ENCODE measurements around the gene PGR. TPM values are rescaled to one million over a fixed set of nuclear protein-coding genes. Genes with fewer than 3 reads are reported as not detected.

PGR gene
- not detected in 2 replicates for total RNA-seq

GRCh38 chr11:101129203-101129943 is at the start of gene PGR:
PGR (minus strand) TSS chr11:101129813; CDS start chr11:101129070, 743 bp downstream.

Measured in placental epithelial cell (primary cell).